Measurements from ENCODE around the gene MYOM3.

MYOM3 gene

DNA sequence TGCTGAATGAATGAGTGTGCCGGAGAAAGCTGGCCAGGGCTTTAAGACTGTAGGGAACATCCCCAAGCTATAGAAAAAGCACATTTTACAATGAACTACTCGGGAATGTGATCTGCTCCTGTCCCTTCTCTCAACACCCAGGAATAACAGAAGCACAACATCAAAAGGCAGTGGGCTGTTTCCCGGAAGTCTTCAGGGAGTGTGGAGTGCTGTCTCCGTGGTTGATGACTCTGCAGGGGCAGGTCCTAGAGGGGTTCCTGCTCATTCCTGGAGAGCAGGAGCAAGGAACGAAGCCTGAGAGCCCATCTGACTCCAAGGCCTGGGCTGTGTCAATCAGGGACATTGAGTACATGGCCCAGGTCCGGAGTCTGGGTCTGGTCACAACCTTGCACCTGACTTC, 35.9 kb upstream of the MYOM3 start:
- in situ Hi-C loops (cut with HindIII; ENCODE audit: low sequenced_read_pairs) = no loop called here
- TF ChIP-seq, protein P1, sequence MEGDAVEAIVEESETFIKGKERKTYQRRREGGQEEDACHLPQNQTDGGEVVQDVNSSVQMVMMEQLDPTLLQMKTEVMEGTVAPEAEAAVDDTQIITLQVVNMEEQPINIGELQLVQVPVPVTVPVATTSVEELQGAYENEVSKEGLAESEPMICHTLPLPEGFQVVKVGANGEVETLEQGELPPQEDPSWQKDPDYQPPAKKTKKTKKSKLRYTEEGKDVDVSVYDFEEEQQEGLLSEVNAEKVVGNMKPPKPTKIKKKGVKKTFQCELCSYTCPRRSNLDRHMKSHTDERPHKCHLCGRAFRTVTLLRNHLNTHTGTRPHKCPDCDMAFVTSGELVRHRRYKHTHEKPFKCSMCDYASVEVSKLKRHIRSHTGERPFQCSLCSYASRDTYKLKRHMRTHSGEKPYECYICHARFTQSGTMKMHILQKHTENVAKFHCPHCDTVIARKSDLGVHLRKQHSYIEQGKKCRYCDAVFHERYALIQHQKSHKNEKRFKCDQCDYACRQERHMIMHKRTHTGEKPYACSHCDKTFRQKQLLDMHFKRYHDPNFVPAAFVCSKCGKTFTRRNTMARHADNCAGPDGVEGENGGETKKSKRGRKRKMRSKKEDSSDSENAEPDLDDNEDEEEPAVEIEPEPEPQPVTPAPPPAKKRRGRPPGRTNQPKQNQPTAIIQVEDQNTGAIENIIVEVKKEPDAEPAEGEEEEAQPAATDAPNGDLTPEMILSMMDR (IDR thresholded peaks at IDR 0.05; ENCODE audit: low read depth, low read length) = no peak
- no peak overlapping the region for H3K4me3 ChIP-seq (ENCODE audit: low read depth, low read length)
- no peak for DNase-seq (ENCODE audit: low read depth, low spot score)

DNA sequence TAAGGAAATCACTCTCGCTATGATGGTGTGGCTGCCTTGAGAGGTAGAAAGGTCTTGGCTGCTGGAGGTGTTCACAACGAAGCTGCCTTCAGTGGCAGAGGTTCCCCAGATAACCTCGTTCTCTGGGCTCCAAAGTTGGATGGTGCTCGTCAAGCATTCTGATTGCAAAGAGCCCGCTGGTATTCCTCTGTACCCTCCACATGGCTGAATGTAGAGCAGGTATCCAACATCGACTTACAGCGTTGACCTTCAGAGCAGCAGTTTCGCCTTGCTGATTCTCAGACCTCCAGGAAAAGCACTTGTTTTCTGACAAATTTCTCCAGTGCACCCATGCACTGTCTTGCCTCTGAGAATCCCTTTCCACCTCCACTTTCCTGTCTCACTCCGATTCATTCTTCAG, 35.3 kb upstream of the MYOM3 start:
- in situ Hi-C loops (cut with HindIII; ENCODE audit: low sequenced_read_pairs) = no loop called here
- no peak for DNase-seq (ENCODE audit: low read depth, low spot score)
- TF ChIP-seq, protein P1 (IDR thresholded peaks at IDR 0.05; ENCODE audit: low read depth, low read length) = no peak
- no peak overlapping the region for H3K4me3 ChIP-seq (ENCODE audit: low read depth, low read length)

DNA sequence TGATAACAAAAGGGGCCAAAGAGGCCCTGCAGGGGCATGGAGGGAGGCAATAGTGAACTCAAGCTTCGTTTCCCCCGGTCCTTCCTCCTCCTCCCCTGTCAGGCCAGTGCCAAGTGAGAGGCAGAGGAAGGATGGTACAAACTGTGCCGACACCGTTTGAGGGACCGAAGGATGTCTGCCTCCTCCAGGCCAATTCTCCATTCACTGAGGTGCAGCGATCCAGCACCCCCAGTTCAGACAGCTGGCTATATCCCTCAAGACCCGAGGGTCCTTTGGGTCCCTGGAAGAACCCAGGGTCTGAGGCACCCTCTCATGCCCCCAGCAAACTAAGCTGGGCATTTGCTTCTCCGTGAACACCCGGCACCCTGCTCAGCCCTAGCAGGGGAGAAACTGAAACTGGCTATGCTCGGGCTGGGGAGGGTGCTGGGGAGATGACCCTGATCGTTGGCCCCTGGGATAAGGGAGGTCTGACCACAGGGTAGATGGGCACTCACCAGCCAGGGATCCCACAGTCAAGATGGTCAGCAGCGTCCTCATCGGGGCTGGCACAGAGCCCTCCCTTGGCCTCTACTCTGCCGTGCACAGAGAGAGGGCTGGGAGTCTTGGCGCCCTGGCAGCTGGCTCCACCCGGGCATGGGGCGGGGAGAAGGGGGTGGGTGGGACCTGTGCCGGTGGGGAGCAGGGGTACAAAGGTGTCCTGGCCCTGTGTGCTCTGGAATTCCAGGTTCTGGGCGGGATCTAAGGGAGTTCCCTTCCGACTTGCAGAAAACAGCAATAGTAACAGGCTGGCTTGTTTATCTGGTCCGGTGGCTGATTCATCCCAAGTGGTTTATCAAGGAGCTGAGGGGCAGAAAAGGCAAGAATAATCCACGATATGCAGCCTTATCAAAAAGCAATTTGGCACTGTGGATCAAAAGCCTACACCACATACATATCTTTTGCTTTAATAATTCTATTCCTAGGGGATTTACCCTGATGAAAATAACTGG, 30.9 kb upstream of the MYOM3 start, which contains the start of gene IL22RA1:
Gene IL22RA1 (minus strand): TSS at position 595 of the 989 bp plus-strand sequence. CDS start 58 bp downstream, at position 537.
- DNase-seq (ENCODE audit: low read depth, low spot score) = no peak
- TF ChIP-seq, protein P1 (IDR thresholded peaks at IDR 0.05; ENCODE audit: low read depth, low read length) = no peak
- in situ Hi-C loops (cut with HindIII; ENCODE audit: low sequenced_read_pairs) = no loop called here
- H3K4me3 ChIP-seq (ENCODE audit: low read depth, low read length) = no peak within 1 kb of the TSS

DNA sequence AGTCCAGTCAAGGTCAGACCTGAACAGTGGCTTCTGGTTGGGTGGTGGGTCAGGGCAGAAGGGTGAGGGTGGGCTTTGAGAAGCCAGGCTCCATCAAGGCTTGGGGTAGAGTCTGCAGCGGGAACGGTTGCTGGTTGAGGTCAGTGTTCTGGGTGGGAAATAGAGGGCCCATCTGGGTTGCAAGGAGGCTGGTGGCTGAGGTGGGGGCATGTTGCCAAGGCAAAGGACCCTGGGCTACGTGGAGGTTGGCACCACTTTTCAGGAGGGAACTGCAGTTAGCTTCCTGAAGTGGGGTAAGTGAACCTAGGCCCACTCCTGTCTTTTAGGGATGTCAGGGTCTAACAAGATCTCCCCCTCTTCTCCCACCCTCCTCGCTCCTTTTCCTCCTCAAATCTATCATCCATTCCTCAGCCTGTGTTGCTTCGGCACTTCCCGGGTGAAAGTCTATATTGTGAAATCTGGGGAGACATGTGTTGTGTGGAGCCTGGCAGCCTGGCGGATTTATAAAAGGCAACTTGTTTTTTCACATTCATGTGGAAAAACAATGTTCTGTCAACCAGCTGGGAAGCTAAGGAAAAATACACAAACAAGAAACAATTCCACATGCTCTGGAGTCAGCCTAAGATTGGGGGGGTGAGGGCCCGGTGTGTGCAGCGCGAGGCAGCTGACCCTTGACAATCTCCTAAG, 29.5 kb upstream of the MYOM3 start:
- in situ Hi-C loops (cut with HindIII; ENCODE audit: low sequenced_read_pairs) = no loop called here
- TF ChIP-seq, protein P1 (IDR thresholded peaks at IDR 0.05; ENCODE audit: low read depth, low read length) = no peak
- DNase-seq (ENCODE audit: low read depth, low spot score) = no peak
- no peak overlapping the region for H3K4me3 ChIP-seq (ENCODE audit: low read depth, low read length)

DNA sequence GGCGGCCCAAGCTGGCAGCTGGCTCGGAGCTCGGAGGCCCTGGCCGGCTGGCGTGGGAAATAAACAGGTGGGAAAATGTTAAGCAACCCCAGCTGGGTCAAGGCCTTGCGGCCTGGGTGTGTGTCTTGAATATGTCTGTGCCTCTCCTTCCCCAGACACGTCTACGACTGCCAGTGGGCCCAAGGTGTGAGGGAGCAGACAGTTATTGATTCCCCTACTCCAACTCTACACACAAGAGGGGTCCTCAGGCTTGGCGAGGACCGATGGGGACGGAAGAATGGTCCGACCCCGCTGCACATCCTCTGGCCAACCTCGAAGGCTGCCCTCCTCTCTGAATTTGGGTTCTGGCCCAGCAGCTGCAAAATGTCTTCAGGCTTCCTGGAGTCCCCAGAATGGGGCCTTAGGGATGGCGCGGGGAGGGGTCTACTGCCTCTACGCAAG, 28.8 kb upstream of the MYOM3 start:
- H3K4me3 ChIP-seq (ENCODE audit: low read depth, low read length) = no peak overlapping the region
- no peak for DNase-seq (ENCODE audit: low read depth, low spot score)
- TF ChIP-seq, protein P1 (IDR thresholded peaks at IDR 0.05; ENCODE audit: low read depth, low read length) = no peak
- in situ Hi-C loops (cut with HindIII; ENCODE audit: low sequenced_read_pairs) = no loop called here

DNA sequence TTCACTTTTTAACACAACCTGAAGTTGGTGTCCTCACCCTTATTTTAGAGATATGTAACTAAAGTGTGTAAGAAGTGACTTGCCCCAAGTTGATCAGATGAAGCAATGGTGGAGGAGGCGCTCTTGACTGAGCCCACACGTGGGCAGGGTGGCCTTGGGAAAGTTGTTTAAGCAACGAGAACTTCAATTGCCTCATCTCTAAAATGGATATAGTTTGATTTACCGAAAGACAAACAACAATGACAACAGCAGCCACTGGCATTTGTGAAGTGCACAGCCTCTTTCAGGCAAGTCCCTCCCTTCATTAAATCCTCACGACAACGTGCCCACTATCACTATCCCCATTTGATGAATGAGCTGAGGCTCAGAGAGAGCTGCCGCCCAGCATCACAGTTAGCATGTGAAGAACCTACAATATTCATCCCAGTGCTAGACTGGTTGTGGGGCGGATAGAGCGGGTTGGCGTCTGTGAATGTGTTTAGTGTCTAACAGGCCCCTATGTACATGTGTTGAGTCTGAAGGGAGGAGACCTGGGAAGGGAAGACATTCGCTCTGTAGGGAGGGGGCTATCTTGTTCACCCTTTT, 28.0 kb upstream of the MYOM3 start:
- in situ Hi-C loops (cut with HindIII; ENCODE audit: low sequenced_read_pairs) = no loop called here
- no peak for DNase-seq (ENCODE audit: low read depth, low spot score)
- TF ChIP-seq, protein P1 (IDR thresholded peaks at IDR 0.05; ENCODE audit: low read depth, low read length) = no peak
- no peak overlapping the region for H3K4me3 ChIP-seq (ENCODE audit: low read depth, low read length)
